Measurements from ENCODE around the gene MIER1. TPM values are rescaled to one million over a fixed set of nuclear protein-coding genes. Genes with fewer than 3 reads are reported as not detected.

Gene MIER1
- total and polyA plus RNA-seq, 3 experiments from 2014 or later, result 38.6 to 55.3 (median 53.1) TPM

- peak overlapping the region; percentile 79 for H3K4me3 ChIP-seq (ENCODE audit: low read length)
- Mint-ChIP-seq H3K36me3 (peaks cover 0 to 16% (median 2%) of the 10 kb centered on the region in 3 donors), H3K9me3 (no peaks in the 10 kb centered on the region), H3K27ac (peak overlapping the region; percentile 85 to 98 (median 93)), H3K27me3 (peaks cover 0 to 2% of the 10 kb centered on the region in 2 donors), H3K4me1 (peaks cover 59 to 77% (median 76%) of the 10 kb centered on the region in 3 donors), H3K4me3 (peak overlapping the region; percentile 84 to 97 (median 93))
- CTCF ChIA-PET, result interaction anchor here (0.9 to 1.6 kb wide), 8 partner anchors 16 to 241 kb away, joined by 3 to 6 read pairs (median 3); no protein-coding TSS in a partner anchor
- DNase-seq, result peak; percentile 93 to 96 (median 93)
- H3K4me1 ChIP-seq (ENCODE audit: insufficient read depth, low read length), result peaks cover 58% of the 10 kb centered on the region
- H3K36me3 ChIP-seq (ENCODE audit: insufficient read depth, low read length), result no peaks in the 10 kb centered on the region
- peak overlapping the region; percentile 94 for H3K27ac ChIP-seq (ENCODE audit: low read depth, low read length)
- POLR2A ChIA-PET, result interaction anchor here (1.3 to 1.5 kb wide), 4 partner anchors 30 to 756 kb away, joined by 3 to 5 read pairs (median 4); no protein-coding TSS in a partner anchor
- no peaks in the 10 kb centered on the region for H3K27me3 ChIP-seq (ENCODE audit: insufficient read depth, low read length, poor library complexity, severe bottlenecking)
- no peaks in the 10 kb centered on the region for H3K9me3 ChIP-seq (ENCODE audit: low read length)
These were observed 5.4 kb downstream of the MIER1 start for GRCh38 chr1:66929999-66930822.

- H3K4me1 Mint-ChIP-seq, result peaks cover 62 to 80% (median 78%) of the 10 kb centered on the region in 3 donors
- H3K9me3 Mint-ChIP-seq, result no peaks in the 10 kb centered on the region
- H3K27me3 Mint-ChIP-seq, result no peaks in the 10 kb centered on the region
- ChIA-PET CTCF (interaction anchor here (1.2 to 1.6 kb wide), 4 partner anchors 19 to 50 kb away, joined by 3 to 6 read pairs (median 3); no protein-coding TSS in a partner anchor), POLR2A (interaction anchor here (1.3 to 1.5 kb wide), 4 partner anchors 30 to 755 kb away, joined by 3 to 5 read pairs (median 4); no protein-coding TSS in a partner anchor)
- Histone ChIP-seq H3K27me3 (ENCODE audit: insufficient read depth, low read length, poor library complexity, severe bottlenecking) (no peaks in the 10 kb centered on the region), H3K4me3 (ENCODE audit: low read length) (peak overlapping the region; percentile 79), H3K36me3 (ENCODE audit: insufficient read depth, low read length) (no peaks in the 10 kb centered on the region), H3K27ac (ENCODE audit: low read depth, low read length) (peak overlapping the region; percentile 94), H3K9me3 (ENCODE audit: low read length) (no peaks in the 10 kb centered on the region), H3K4me1 (ENCODE audit: insufficient read depth, low read length) (peaks cover 60% of the 10 kb centered on the region)
- H3K36me3 Mint-ChIP-seq, result peaks cover 0 to 12% (median 2%) of the 10 kb centered on the region in 3 donors
- peak overlapping the region; percentile 84 to 97 (median 93) for H3K4me3 Mint-ChIP-seq
- peak overlapping the region; percentile 85 to 97 (median 92) for H3K27ac Mint-ChIP-seq
- no peak for DNase-seq
These were observed 6.0 kb downstream of the MIER1 start for GRCh38 chr1:66930823-66931174.

GRCh38 chr1:66931590-66931989, 6.8 kb downstream of the MIER1 start:
- Mint-ChIP-seq H3K27me3 (no peaks in the 10 kb centered on the region), H3K4me3 (peak overlapping the region; percentile 84 to 97 (median 93)), H3K36me3 (peaks cover 0 to 14% (median 2%) of the 10 kb centered on the region in 3 donors), H3K27ac (peak overlapping the region; percentile 13 to 96 (median 90)), H3K4me1 (peaks cover 59 to 79% (median 76%) of the 10 kb centered on the region in 3 donors), H3K9me3 (no peaks in the 10 kb centered on the region)
- H3K27me3 ChIP-seq (ENCODE audit: insufficient read depth, low read length, poor library complexity, severe bottlenecking), result no peaks in the 10 kb centered on the region
- ChIA-PET CTCF (interaction anchor here (1.0 kb wide), 1 partner anchor 162 kb away, joined by 3 read pairs; no protein-coding TSS in a partner anchor), POLR2A (interaction anchor here (1.3 kb wide), 1 partner anchor 162 kb away, joined by 4 read pairs; no protein-coding TSS in a partner anchor)
- peaks cover 56% of the 10 kb centered on the region for H3K4me1 ChIP-seq (ENCODE audit: insufficient read depth, low read length)
- peak overlapping the region; percentile 94 for H3K27ac ChIP-seq (ENCODE audit: low read depth, low read length)
- H3K36me3 ChIP-seq (ENCODE audit: insufficient read depth, low read length), result no peaks in the 10 kb centered on the region
- peak in 2 of 5 donors; percentile 13 to 25 for DNase-seq
- H3K9me3 ChIP-seq (ENCODE audit: low read length), result no peaks in the 10 kb centered on the region
- peak overlapping the region; percentile 79 for H3K4me3 ChIP-seq (ENCODE audit: low read length)

GRCh38 chr1:66932291-66932690, 7.5 kb downstream of the MIER1 start:
- H3K27ac Mint-ChIP-seq, result peak overlapping the region; percentile 2 to 90 (median 62)
- peaks cover 60 to 80% (median 76%) of the 10 kb centered on the region in 3 donors for H3K4me1 Mint-ChIP-seq

GRCh38 chr1:66933887-66934700, 9.3 kb downstream of the MIER1 start:
- Mint-ChIP-seq H3K27me3 (no peaks in the 10 kb centered on the region), H3K4me1 (peaks cover 73 to 89% (median 80%) of the 10 kb centered on the region in 3 donors), H3K9me3 (no peaks in the 10 kb centered on the region), H3K27ac (peak overlapping the region; percentile 29 to 91 (median 86)), H3K36me3 (peaks cover 0 to 19% (median 2%) of the 10 kb centered on the region in 3 donors), H3K4me3 (peak overlapping the region; percentile 73 to 97 (median 85))
- DNase-seq, result peak in 1 of 5 donors; percentile 27
- H3K4me3 ChIP-seq (ENCODE audit: low read length), result peak overlapping the region; percentile 29
- peaks cover 65% of the 10 kb centered on the region for H3K4me1 ChIP-seq (ENCODE audit: insufficient read depth, low read length)
- H3K27ac ChIP-seq (ENCODE audit: low read depth, low read length), result peak overlapping the region; percentile 49
- CTCF ChIA-PET, result no interaction called here
- no peaks in the 10 kb centered on the region for H3K9me3 ChIP-seq (ENCODE audit: low read length)
- H3K36me3 ChIP-seq (ENCODE audit: insufficient read depth, low read length), result no peaks in the 10 kb centered on the region
- POLR2A ChIA-PET, result interaction anchor here (0.8 kb wide), 2 partner anchors 17 to 165 kb away, joined by 4 read pairs; no protein-coding TSS in a partner anchor
- no peaks in the 10 kb centered on the region for H3K27me3 ChIP-seq (ENCODE audit: insufficient read depth, low read length, poor library complexity, severe bottlenecking)

More at GRCh38 chr1:66932291-66932690, 7.5 kb downstream of the MIER1 start:
- H3K36me3 ChIP-seq (ENCODE audit: insufficient read depth, low read length), result no peaks in the 10 kb centered on the region
- POLR2A ChIA-PET, result no interaction called here
- H3K4me1 ChIP-seq (ENCODE audit: insufficient read depth, low read length), result peaks cover 55% of the 10 kb centered on the region
- no peaks in the 10 kb centered on the region for H3K27me3 ChIP-seq (ENCODE audit: insufficient read depth, low read length, poor library complexity, severe bottlenecking)
- Mint-ChIP-seq H3K27me3 (no peaks in the 10 kb centered on the region), H3K9me3 (no peaks in the 10 kb centered on the region), H3K4me3 (peak overlapping the region; percentile 57 to 97 (median 85)), H3K36me3 (peaks cover 0 to 14% (median 2%) of the 10 kb centered on the region in 3 donors)
- H3K27ac ChIP-seq (ENCODE audit: low read depth, low read length), result peak overlapping the region; percentile 49
- H3K9me3 ChIP-seq (ENCODE audit: low read length), result no peaks in the 10 kb centered on the region
- DNase-seq, result no peak
- CTCF ChIA-PET, result interaction anchor here (1.0 kb wide), 1 partner anchor 163 kb away, joined by 3 read pairs; no protein-coding TSS in a partner anchor
- peak overlapping the region; percentile 15 for H3K4me3 ChIP-seq (ENCODE audit: low read length)

GRCh38 chr1:66937529-66938234, 12.9 kb downstream of the MIER1 start:
- peaks cover 84 to 98% (median 96%) of the 10 kb centered on the region in 3 donors for H3K4me1 Mint-ChIP-seq
- H3K27me3 Mint-ChIP-seq, result no peaks in the 10 kb centered on the region
- Histone ChIP-seq H3K9me3 (ENCODE audit: low read length) (no peaks in the 10 kb centered on the region), H3K4me1 (ENCODE audit: insufficient read depth, low read length) (peaks cover 89% of the 10 kb centered on the region), H3K27me3 (ENCODE audit: insufficient read depth, low read length, poor library complexity, severe bottlenecking) (no peaks in the 10 kb centered on the region), H3K36me3 (ENCODE audit: insufficient read depth, low read length) (no peaks in the 10 kb centered on the region), H3K4me3 (ENCODE audit: low read length) (no peak overlapping the region), H3K27ac (ENCODE audit: low read depth, low read length) (no peak overlapping the region)
- peak overlapping the region in 4 of 8 donors; percentile 14 to 70 (median 44) for H3K27ac Mint-ChIP-seq
- H3K9me3 Mint-ChIP-seq, result no peaks in the 10 kb centered on the region
- H3K4me3 Mint-ChIP-seq, result peak overlapping the region in 5 of 7 donors; percentile 19 to 63 (median 23)
- POLR2A ChIA-PET, result no interaction called here
- DNase-seq, result no peak
- CTCF ChIA-PET, result no interaction called here
- H3K36me3 Mint-ChIP-seq, result peaks cover 0 to 29% (median 3%) of the 10 kb centered on the region in 3 donors

- H3K4me3 ChIP-seq (ENCODE audit: low read length), result no peak overlapping the region
- CTCF ChIA-PET, result no interaction called here
These were observed 13.8 kb downstream of the MIER1 start for GRCh38 chr1:66938613-66939012.

More at GRCh38 chr1:66938613-66939012, 13.8 kb downstream of the MIER1 start:
- Mint-ChIP-seq H3K27me3 (no peaks in the 10 kb centered on the region), H3K4me3 (peak overlapping the region in 4 of 7 donors; percentile 17 to 58 (median 28)), H3K36me3 (peaks cover 0 to 34% (median 3%) of the 10 kb centered on the region in 3 donors), H3K27ac (peak overlapping the region in 2 of 8 donors; percentile 37 to 55), H3K9me3 (no peaks in the 10 kb centered on the region), H3K4me1 (peaks cover 82 to 97% (median 95%) of the 10 kb centered on the region in 3 donors)
- no peaks in the 10 kb centered on the region for H3K36me3 ChIP-seq (ENCODE audit: insufficient read depth, low read length)
- H3K27ac ChIP-seq (ENCODE audit: low read depth, low read length), result no peak overlapping the region
- H3K27me3 ChIP-seq (ENCODE audit: insufficient read depth, low read length, poor library complexity, severe bottlenecking), result no peaks in the 10 kb centered on the region
- H3K9me3 ChIP-seq (ENCODE audit: low read length), result no peaks in the 10 kb centered on the region
- POLR2A ChIA-PET, result no interaction called here
- DNase-seq, result no peak
- peaks cover 82% of the 10 kb centered on the region for H3K4me1 ChIP-seq (ENCODE audit: insufficient read depth, low read length)

Data from CD8-positive, alpha-beta memory T cell (primary cell).